H1 (cell line): ENCODE data around the gene LTBP1.

Source experiments
- ATF3 ChIP-seq: IDR thresholded peaks from 2 replicates; pipeline ENCODE4 v1.6.1; 2011; ENCODE audit warnings: low read depth, mild to moderate bottlenecking, low read length; ENCODE audit not compliant: insufficient read depth
- CHD2 ChIP-seq: IDR thresholded peaks from 2 replicates; pipeline ENCODE4 v1.6.1; 2012; ENCODE audit warnings: low read length, improper control_type of control experiment
- CTCF ChIP-seq, 3 experiments: IDR thresholded peaks; 1 replicate in 2 of 3; 2 replicates in 1 of 3; pipeline versions ENCODE4 v1.5.1 to v1.6.1; 2011; ENCODE audit warnings: low read length in 3 of 3, mild to moderate bottlenecking in 3 of 3, inconsistent platforms in 2 of 3, low read depth in 1 of 3, moderate library complexity in 1 of 3; ENCODE audit not compliant: insufficient read depth in 1 of 3; ENCODE audit errors: control extremely low read depth in 1 of 3
- POLR2A ChIP-seq, 2 experiments: IDR thresholded peaks; 1 replicate in 1 of 2; 2 replicates in 1 of 2; pipeline ENCODE4 v1.6.1; 2011; ENCODE audit warnings: low read depth in 2 of 2, low read length in 2 of 2, mild to moderate bottlenecking in 2 of 2; ENCODE audit errors: control extremely low read depth in 1 of 2
- POLR2AphosphoS5 ChIP-seq: IDR thresholded peaks from 2 replicates; pipeline ENCODE4 v1.6.1; 2011; ENCODE audit warnings: low read depth, low read length
- SP2 ChIP-seq: IDR thresholded peaks from 2 replicates; pipeline ENCODE4 v1.6.1; 2012; ENCODE audit warnings: mild to moderate bottlenecking, low read length, inconsistent platforms
- TEAD4 ChIP-seq: IDR thresholded peaks from 2 replicates; pipeline ENCODE4 v1.6.1; 2012; ENCODE audit warnings: low read depth, low read length, inconsistent platforms, mixed read lengths
- TF ChIP-seq, protein P1 (sequence below): IDR thresholded peaks from 2 replicates; pipeline ENCODE4 v1.6.1; 2012; ENCODE audit warnings: inconsistent platforms

DNA sequence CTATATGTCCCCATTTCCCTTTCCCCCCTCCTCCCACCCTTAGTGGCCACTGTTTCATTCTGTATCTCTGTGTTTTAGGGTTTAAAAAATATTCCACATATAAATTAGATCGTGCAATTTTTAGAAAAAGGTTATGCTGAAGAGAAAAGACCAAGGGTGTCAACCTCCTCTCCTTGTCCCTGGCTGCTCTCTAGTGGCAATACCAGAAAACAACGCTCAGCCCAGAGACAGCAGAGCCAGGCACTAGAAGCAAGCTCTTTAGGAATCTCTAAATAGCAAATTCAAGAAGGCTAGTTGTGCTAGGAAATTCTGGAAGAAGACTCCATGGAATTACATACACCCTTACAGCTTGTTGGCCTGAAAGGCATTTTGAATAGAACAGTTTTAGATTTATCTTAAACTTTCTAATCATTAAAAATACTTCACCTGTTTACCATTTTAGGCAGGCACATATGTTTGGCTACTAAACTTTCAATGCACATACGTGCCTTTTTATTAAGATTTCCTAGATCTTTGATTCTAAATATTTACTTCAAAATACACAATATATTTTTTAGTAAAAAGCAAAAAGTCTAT, 494.6 kb downstream of the LTBP1 start:
- TF ChIP-seq CTCF (IDR thresholded peaks at IDR 0.05; ENCODE audit: control extremely low read depth in 1 of 3, insufficient read depth in 1 of 3, low read depth in 1 of 3, low read length in 3 of 3) (peak; percentile 54 to 81 (median 80)), SP2 (no peak), POLR2AphosphoS5 (no peak), POLR2A (IDR thresholded peaks at IDR 0.05; ENCODE audit: control extremely low read depth in 1 of 2, low read depth in 2 of 2, low read length in 2 of 2) (no peak), CHD2 (no peak), ATF3 (no peak), TEAD4 (no peak)
- TF ChIP-seq, protein P1, sequence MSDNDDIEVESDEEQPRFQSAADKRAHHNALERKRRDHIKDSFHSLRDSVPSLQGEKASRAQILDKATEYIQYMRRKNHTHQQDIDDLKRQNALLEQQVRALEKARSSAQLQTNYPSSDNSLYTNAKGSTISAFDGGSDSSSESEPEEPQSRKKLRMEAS = no peak
